Measurements from ENCODE around the gene SP3. TPM values are rescaled to one million over a fixed set of nuclear protein-coding genes. Genes with fewer than 3 reads are reported as not detected.

Gene SP3
- total and polyA plus RNA-seq, 9 of the 15 experiments (the other 6 are each of a cell fraction or from before 2014, with no cell fraction given), result 12.0 to 106 (median 74.9) TPM

DNA sequence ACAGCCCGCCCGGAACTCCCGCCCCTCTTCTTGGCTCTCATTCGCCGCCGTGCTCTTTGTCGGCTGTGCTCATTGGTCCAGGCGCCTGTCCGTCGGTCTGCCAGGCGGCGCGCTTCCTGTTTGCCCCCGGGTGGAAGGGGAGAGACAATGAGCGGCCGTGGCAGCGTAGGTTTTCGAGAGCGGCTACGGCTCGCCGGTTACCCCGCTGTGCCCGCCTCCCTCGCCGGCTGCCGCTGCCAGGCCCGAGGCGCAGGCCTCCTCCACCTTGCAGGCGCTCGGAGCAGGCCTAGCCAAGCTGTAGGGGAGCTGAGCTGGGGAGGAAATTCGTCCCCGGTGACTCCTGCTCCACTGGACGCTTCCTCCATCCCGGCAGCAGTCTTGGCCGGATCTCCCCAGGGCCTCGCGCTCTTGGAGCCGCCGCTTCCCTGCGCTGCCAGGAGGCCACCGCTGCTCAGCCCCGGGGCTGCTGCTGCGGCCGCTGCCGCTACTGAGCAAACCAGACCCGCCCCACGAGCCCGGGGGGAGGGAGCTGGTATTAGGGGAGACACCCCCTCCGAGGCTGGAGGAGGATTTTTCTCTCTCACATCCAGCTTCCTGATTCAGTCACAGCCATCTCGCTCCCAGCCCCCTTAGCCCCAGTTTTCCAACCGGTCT, at the start of gene SP3 (continued):
- TF ChIP-seq ZBTB2 (IDR thresholded peaks at IDR 0.05), result peak; percentile 59; the same call in 1 of the 2 replicates
- no peak for TF ChIP-seq NCOA6 (IDR thresholded peaks at IDR 0.05)
- TF ChIP-seq RBM22 (IDR thresholded peaks at IDR 0.05; ENCODE audit: low read depth, low read length, poor library complexity, severe bottlenecking), result no peak
- TF ChIP-seq CEBPB (tag; IDR thresholded peaks at IDR 0.05), result no peak
- peak; percentile 99 for TF ChIP-seq ZNF830 (CRISPR knock-in tag; IDR thresholded peaks at IDR 0.05)
- TF ChIP-seq, protein P1, sequence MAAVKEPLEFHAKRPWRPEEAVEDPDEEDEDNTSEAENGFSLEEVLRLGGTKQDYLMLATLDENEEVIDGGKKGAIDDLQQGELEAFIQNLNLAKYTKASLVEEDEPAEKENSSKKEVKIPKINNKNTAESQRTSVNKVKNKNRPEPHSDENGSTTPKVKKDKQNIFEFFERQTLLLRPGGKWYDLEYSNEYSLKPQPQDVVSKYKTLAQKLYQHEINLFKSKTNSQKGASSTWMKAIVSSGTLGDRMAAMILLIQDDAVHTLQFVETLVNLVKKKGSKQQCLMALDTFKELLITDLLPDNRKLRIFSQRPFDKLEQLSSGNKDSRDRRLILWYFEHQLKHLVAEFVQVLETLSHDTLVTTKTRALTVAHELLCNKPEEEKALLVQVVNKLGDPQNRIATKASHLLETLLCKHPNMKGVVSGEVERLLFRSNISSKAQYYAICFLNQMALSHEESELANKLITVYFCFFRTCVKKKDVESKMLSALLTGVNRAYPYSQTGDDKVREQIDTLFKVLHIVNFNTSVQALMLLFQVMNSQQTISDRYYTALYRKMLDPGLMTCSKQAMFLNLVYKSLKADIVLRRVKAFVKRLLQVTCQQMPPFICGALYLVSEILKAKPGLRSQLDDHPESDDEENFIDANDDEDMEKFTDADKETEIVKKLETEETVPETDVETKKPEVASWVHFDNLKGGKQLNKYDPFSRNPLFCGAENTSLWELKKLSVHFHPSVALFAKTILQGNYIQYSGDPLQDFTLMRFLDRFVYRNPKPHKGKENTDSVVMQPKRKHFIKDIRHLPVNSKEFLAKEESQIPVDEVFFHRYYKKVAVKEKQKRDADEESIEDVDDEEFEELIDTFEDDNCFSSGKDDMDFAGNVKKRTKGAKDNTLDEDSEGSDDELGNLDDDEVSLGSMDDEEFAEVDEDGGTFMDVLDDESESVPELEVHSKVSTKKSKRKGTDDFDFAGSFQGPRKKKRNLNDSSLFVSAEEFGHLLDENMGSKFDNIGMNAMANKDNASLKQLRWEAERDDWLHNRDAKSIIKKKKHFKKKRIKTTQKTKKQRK (IDR thresholded peaks at IDR 0.05; ENCODE audit: borderline replicate concordance, low read depth, low read length), result peak; percentile 70; the same call in 1 of the 2 replicates
- peak; percentile 21; the same call in 1 of the 2 replicates for TF ChIP-seq FOSL1 (tag; conservative IDR thresholded peaks at IDR 0.05)
- peak; percentile 93; the same call in 1 of the 2 replicates for TF ChIP-seq FOXK1 (CRISPR knock-in tag; IDR thresholded peaks at IDR 0.05; ENCODE audit: borderline replicate concordance)
- no peak for TF ChIP-seq PREB (CRISPR knock-in tag; IDR thresholded peaks at IDR 0.05)
- no peak for TF ChIP-seq KAT8 (IDR thresholded peaks at IDR 0.05; ENCODE audit: low read depth)
- TF ChIP-seq YY1 (IDR thresholded peaks at IDR 0.05; ENCODE audit: borderline replicate concordance in 1 of 3, control insufficient read depth in 1 of 3, extremely low read depth in 1 of 3, insufficient read depth in 3 of 3, insufficient read length in 1 of 3, insufficient replicate concordance in 2 of 3, low read depth in 1 of 3, low read length in 2 of 3), result peak in 2 of 3 experiments; percentile 73 to 80
- TF ChIP-seq ZNF212 (CRISPR knock-in tag; IDR thresholded peaks at IDR 0.05), result peak; percentile 74; the same call in 1 of the 2 replicates
- TF ChIP-seq ZNF3 (CRISPR knock-in tag; IDR thresholded peaks at IDR 0.05), result no peak
- no peak for TF ChIP-seq EHMT2 (IDR thresholded peaks at IDR 0.05)
- TF ChIP-seq GATA2 (CRISPR knock-in tag; IDR thresholded peaks at IDR 0.05), result no peak
- TF ChIP-seq HNRNPUL1 (IDR thresholded peaks at IDR 0.05; ENCODE audit: low read length), result no peak
- no peak; the same call in 1 of the 2 replicates for TF ChIP-seq KDM2B (CRISPR knock-in tag; IDR thresholded peaks at IDR 0.05)
- TF ChIP-seq ZNF143 (CRISPR knock-in tag; IDR thresholded peaks at IDR 0.05), result 0 out of 2 replicates have a peak, but pooled peaks have one; percentile 11
- peak; percentile 75; the same call in 1 of the 2 replicates for TF ChIP-seq ZNF780A (CRISPR knock-in tag; IDR thresholded peaks at IDR 0.05)
- TF ChIP-seq ZNF695 (CRISPR knock-in tag; IDR thresholded peaks at IDR 0.05), result no peak
- TF ChIP-seq PKNOX1 (IDR thresholded peaks at IDR 0.05), result peak; percentile 100
- peak; percentile 62 for TF ChIP-seq ZBTB17 (CRISPR knock-in tag; IDR thresholded peaks at IDR 0.05)

Measured in K562 (cell line).